ENCODE measurements around the gene ALKBH6.

Gene ALKBH6

DNA sequence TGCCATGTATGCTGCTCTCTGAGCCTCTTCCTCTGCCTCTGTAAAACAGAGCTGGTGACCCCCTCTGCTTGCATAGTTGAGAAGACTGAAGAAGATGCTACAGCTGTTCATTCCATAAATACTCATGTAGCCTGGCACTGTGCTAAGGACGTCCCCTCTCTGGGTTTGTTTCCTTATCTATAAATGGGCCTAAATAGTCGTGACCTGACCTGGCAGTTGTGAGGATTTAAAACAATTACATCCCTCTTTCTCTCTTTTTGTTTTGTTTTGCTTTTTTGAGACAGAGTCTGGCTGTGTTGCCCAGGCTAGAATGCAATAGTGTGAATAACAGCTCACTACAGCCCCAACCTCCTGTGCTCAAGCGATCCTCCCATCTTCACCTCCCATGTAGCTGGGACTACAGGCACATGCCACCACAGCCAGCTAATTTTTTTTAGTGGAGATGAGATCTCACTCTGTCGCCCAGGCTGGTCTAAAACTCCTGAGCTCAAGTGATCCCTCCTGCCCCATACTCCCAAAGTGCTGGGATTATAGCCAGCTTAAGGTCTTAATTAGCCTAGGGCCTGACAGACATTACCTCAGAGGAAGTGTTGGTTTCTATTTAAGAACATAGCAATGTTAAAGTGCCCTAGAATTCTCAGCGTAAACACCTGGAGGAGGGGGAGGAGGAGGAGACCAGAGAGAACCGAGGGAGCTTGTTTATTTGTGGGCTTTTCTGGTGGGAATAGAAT, 45.3 kb upstream of the ALKBH6 start:
- Histone ChIP-seq H3K79me1 (ENCODE audit: low read depth, low read length) (peaks cover 3% of the 10 kb centered on the region), H4K8ac (ENCODE audit: low read depth, low read length) (no peak overlapping the region), H3K36me3 (replicated peaks in 1 of 2; ENCODE audit: control insufficient read depth in 2 of 2, insufficient read depth in 2 of 2, low read length in 2 of 2) (peaks cover 32 to 66% of the 10 kb centered on the region in 2 donors), H2AK5ac (ENCODE audit: low read depth, low read length) (no peak overlapping the region), H3K4ac (ENCODE audit: low read length) (no peak overlapping the region), H2BK15ac (ENCODE audit: low read length) (no peak overlapping the region), H2BK5ac (ENCODE audit: low read length) (no peak overlapping the region), H3K23ac (ENCODE audit: low read depth, low read length, poor library complexity) (no peak overlapping the region), H2BK120ac (ENCODE audit: low read depth, low read length) (no peak overlapping the region), H3K9me3 (replicated peaks in 1 of 2; ENCODE audit: control insufficient read depth in 2 of 2, insufficient read depth in 1 of 2, low read depth in 1 of 2, low read length in 2 of 2) (peaks cover 0 to 2% of the 10 kb centered on the region in 2 donors), H3K4me3 (ENCODE audit: low read length in 2 of 2) (no peak overlapping the region), H2BK12ac (ENCODE audit: low read length) (no peak overlapping the region), H3K9ac (ENCODE audit: low read depth, low read length, poor library complexity) (no peak overlapping the region), H3K4me2 (ENCODE audit: insufficient read depth, low read length, poor library complexity, severe bottlenecking) (no peak overlapping the region), H3K14ac (ENCODE audit: low read length) (no peak overlapping the region), H3K27ac (replicated peaks; ENCODE audit: low read length) (no peak overlapping the region), H3K27me3 (ENCODE audit: control insufficient read depth in 3 of 3, insufficient read depth in 3 of 3, low read depth in 1 of 3, low read length in 3 of 3) (no peaks in the 10 kb centered on the region), H2AFZ (ENCODE audit: low read length) (no peak overlapping the region), H3K18ac (ENCODE audit: low read length) (no peak overlapping the region), H3K4me1 (ENCODE audit: control insufficient read depth in 2 of 2, insufficient read depth in 1 of 2, low read depth in 1 of 2, low read length in 2 of 2) (peaks cover 6 to 8% of the 10 kb centered on the region in 2 donors), H4K91ac (ENCODE audit: low read depth, low read length, poor library complexity) (no peak overlapping the region)
- DNase-seq (ENCODE audit: low spot score): no peak
- WGBS, 2 donors (ENCODE audit: extremely low coverage in 2 of 2, insufficient read length in 2 of 2, insufficient replicate concordance in 1 of 2): no CpG with 5 or more reads among the region's 6 CpGs

DNA sequence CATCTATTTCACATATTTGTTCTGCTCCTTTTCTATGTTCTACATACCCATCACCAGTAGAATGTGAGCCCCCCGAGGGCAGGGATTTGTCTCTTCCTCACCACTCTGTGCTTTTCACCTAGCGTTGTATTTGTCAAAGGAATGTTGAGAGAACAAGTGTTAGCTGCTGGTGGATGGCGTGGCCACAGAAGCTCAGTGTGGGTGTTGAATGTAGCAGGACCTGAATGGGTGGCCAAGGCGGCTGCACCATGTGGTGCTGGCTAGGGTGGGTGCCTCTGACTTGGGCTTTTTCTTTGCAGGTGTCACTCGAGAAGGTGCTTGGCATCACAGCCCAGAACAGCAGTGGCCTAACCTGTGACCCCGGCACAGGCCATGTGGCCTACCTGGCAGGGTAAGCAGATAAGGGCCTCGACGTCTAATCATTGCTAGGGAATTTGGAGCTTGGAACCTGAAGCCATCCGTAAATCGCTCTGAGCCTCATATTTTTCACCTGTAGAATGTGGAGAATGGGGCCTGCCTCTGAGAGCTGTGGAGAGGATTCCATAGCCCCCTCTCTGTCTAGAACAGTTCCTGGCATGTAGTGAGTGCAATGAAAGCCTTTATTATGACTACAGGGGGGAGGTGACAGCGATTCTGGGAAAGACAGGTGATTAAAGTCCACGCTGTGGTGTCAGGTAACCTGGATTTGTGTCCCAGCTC, 44.6 kb upstream of the ALKBH6 start:
- peaks cover 3% of the 10 kb centered on the region for H3K79me1 ChIP-seq (ENCODE audit: low read depth, low read length)
- no peaks in the 10 kb centered on the region for H3K27me3 ChIP-seq (ENCODE audit: control insufficient read depth in 3 of 3, insufficient read depth in 3 of 3, low read depth in 1 of 3, low read length in 3 of 3)
- no peak overlapping the region for H2BK12ac ChIP-seq (ENCODE audit: low read length)
- no CpG with 5 or more reads among the region's 12 CpGs for WGBS, 2 donors (ENCODE audit: extremely low coverage in 2 of 2, insufficient read length in 2 of 2, insufficient replicate concordance in 1 of 2)
- H2AFZ ChIP-seq (ENCODE audit: low read length): no peak overlapping the region
- H3K14ac ChIP-seq (ENCODE audit: low read length): no peak overlapping the region
- peaks cover 29 to 62% of the 10 kb centered on the region in 2 donors for H3K36me3 ChIP-seq (replicated peaks in 1 of 2; ENCODE audit: control insufficient read depth in 2 of 2, insufficient read depth in 2 of 2, low read length in 2 of 2)
- no peak overlapping the region for H3K9ac ChIP-seq (ENCODE audit: low read depth, low read length, poor library complexity)
- H3K23ac ChIP-seq (ENCODE audit: low read depth, low read length, poor library complexity): no peak overlapping the region
- no peak overlapping the region for H3K18ac ChIP-seq (ENCODE audit: low read length)
- H3K4ac ChIP-seq (ENCODE audit: low read length): no peak overlapping the region
- no peak overlapping the region for H3K4me2 ChIP-seq (ENCODE audit: insufficient read depth, low read length, poor library complexity, severe bottlenecking)
- no peak overlapping the region for H2AK5ac ChIP-seq (ENCODE audit: low read depth, low read length)
- no peak overlapping the region for H2BK15ac ChIP-seq (ENCODE audit: low read length)
- H3K4me3 ChIP-seq (ENCODE audit: low read length in 2 of 2): no peak overlapping the region
- no peak overlapping the region for H4K8ac ChIP-seq (ENCODE audit: low read depth, low read length)
- no peak overlapping the region for H2BK120ac ChIP-seq (ENCODE audit: low read depth, low read length)
- no peak overlapping the region for H3K27ac ChIP-seq (replicated peaks; ENCODE audit: low read length)
- H3K9me3 ChIP-seq (replicated peaks in 1 of 2; ENCODE audit: control insufficient read depth in 2 of 2, insufficient read depth in 1 of 2, low read depth in 1 of 2, low read length in 2 of 2): peaks cover 0 to 2% of the 10 kb centered on the region in 2 donors
- no peak overlapping the region for H2BK5ac ChIP-seq (ENCODE audit: low read length)
- peaks cover 7 to 8% of the 10 kb centered on the region in 2 donors for H3K4me1 ChIP-seq (ENCODE audit: control insufficient read depth in 2 of 2, insufficient read depth in 1 of 2, low read depth in 1 of 2, low read length in 2 of 2)
- no peak for DNase-seq (ENCODE audit: low spot score)
- H4K91ac ChIP-seq (ENCODE audit: low read depth, low read length, poor library complexity): no peak overlapping the region

DNA sequence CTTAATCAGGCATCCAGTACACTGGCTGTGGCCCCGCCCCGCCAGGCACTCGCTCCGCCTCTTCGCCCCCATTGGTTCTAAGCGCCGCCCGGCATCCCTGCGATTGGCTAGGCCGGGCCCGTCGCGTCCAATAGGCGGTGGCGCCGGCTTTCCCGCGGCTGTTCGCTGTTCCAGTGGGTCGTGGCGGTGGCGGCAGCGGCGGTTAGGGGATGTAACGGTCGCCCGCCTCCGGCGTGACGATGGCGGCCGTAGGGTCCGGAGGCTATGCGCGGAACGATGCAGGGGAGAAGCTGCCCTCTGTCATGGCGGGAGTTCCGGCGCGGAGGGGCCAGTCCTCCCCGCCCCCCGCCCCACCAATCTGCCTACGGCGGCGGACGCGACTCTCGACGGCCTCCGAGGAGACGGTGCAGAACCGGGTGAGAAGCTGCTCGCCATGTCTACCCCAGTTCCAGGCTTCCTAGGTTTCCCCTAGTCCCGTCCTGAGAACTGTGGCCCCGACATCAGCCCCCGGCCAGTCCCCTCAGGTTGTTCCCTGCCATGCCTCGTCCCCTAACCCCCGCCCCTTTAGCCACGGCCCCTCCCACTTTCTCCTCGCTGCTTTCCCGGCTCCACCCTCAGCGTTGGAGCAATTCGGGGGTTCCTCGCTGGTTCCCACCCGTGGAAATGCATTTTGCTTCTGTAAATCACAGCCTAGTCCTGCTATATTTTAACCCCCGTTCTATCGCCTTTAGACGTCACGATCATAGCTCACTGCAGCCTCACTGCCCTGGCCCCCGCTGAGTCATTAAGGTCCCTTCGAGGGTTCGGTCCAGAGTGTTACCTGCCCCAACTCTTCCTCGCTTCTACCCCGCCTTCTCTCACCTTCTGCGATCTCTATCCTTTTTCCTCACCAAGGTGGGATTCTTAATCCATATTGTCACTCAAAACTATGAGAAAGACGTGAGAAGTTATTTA, 41.0 kb upstream of the ALKBH6 start, which contains the start of gene WDR62:
Gene WDR62, plus strand, starts transcription at position 165 of the 954 bp plus-strand sequence. Its CDS starts 75 bp downstream, at position 240.
- Histone ChIP-seq H2BK5ac (ENCODE audit: low read length) (no peak within 1 kb of the TSS), H2AFZ (ENCODE audit: low read length) (peak within 1 kb of the TSS; percentile 99), H2BK120ac (ENCODE audit: low read depth, low read length) (peak within 1 kb of the TSS; percentile 65), H3K4ac (ENCODE audit: low read length) (no peak within 1 kb of the TSS), H3K27ac (replicated peaks; ENCODE audit: low read length) (peak within 1 kb of the TSS; percentile 94), H3K4me1 (ENCODE audit: control insufficient read depth in 2 of 2, insufficient read depth in 1 of 2, low read depth in 1 of 2, low read length in 2 of 2) (peaks cover 8 to 9% of the 10 kb centered on the region in 2 donors), H2BK12ac (ENCODE audit: low read length) (no peak within 1 kb of the TSS), H3K79me1 (ENCODE audit: low read depth, low read length) (peaks cover 3% of the 10 kb centered on the region), H3K18ac (ENCODE audit: low read length) (peak within 1 kb of the TSS; percentile 93), H3K9ac (ENCODE audit: low read depth, low read length, poor library complexity) (peak within 1 kb of the TSS; percentile 94), H3K14ac (ENCODE audit: low read length) (no peak within 1 kb of the TSS), H2AK5ac (ENCODE audit: low read depth, low read length) (no peak within 1 kb of the TSS), H3K23ac (ENCODE audit: low read depth, low read length, poor library complexity) (peak within 1 kb of the TSS; percentile 66), H2BK15ac (ENCODE audit: low read length) (no peak within 1 kb of the TSS), H4K91ac (ENCODE audit: low read depth, low read length, poor library complexity) (no peak within 1 kb of the TSS), H3K4me3 (ENCODE audit: low read length in 2 of 2) (peak within 1 kb of the TSS; percentile 78 to 93), H3K9me3 (replicated peaks in 1 of 2; ENCODE audit: control insufficient read depth in 2 of 2, insufficient read depth in 1 of 2, low read depth in 1 of 2, low read length in 2 of 2) (no peaks in the 10 kb centered on the region), H3K36me3 (replicated peaks in 1 of 2; ENCODE audit: control insufficient read depth in 2 of 2, insufficient read depth in 2 of 2, low read length in 2 of 2) (peaks cover 10 to 31% of the 10 kb centered on the region in 2 donors), H3K4me2 (ENCODE audit: insufficient read depth, low read length, poor library complexity, severe bottlenecking) (peak within 1 kb of the TSS; percentile 82), H3K27me3 (ENCODE audit: control insufficient read depth in 3 of 3, insufficient read depth in 3 of 3, low read depth in 1 of 3, low read length in 3 of 3) (no peaks in the 10 kb centered on the region), H4K8ac (ENCODE audit: low read depth, low read length) (no peak within 1 kb of the TSS)
- peak; percentile 94 for DNase-seq (ENCODE audit: low spot score)
- WGBS, 2 donors (ENCODE audit: extremely low coverage in 2 of 2, insufficient read length in 2 of 2, insufficient replicate concordance in 1 of 2): no CpG with 5 or more reads among the region's 76 CpGs
